Bronchial epithelial cell (primary cell): ENCODE results near the gene DNM3. TPM values are rescaled to one million over a fixed set of nuclear protein-coding genes. Genes with fewer than 3 reads are reported as not detected.

ENCODE experiments used
- DNase-seq: peaks from one replicate; pipeline ENCODE4 v3.0.0-alpha.2; 2010; ENCODE audit warnings: low read depth
- FAIRE-seq: peaks from 2 replicates; lab custom pipeline; 2011; peaks lifted over from hg19 to GRCh38; lab: Jason Lieb, UNC
- H3K27me3 ChIP-seq: 2 replicates; pipeline ENCODE4 v1.5.1; 2011; ENCODE audit warnings: low read length; ENCODE audit not compliant: control insufficient read depth, insufficient read depth
- H3K36me3 ChIP-seq: 2 replicates; pipeline ENCODE4 v1.5.1; 2011; ENCODE audit warnings: low read length; ENCODE audit not compliant: control insufficient read depth, insufficient read depth
- H3K4me3 ChIP-seq: 2 replicates; pipeline ENCODE4 v1.5.1; 2011; ENCODE audit warnings: mild to moderate bottlenecking, low read depth, low read length, control low read depth
- CTCF ChIP-seq: IDR thresholded peaks from 2 replicates; pipeline ENCODE4 v1.5.1; 2011; ENCODE audit warnings: mild to moderate bottlenecking, moderate library complexity, low read length, control low read depth, inconsistent platforms; ENCODE audit not compliant: insufficient read depth, severe bottlenecking
- total RNA-seq: library from RNA; depleted of rRNA; stranded (reverse); fragments of >200 nt; gene quantifications from 2 replicates; pipeline ENCODE4 v1.2.1, GENCODE V29; 2014

DNM3 gene
- total RNA-seq, 1 donor from 2014 or later = 1.3 TPM

GRCh38 chr1:171990371-171990770, 149.1 kb downstream of the DNM3 start:
- DNase-seq (no peak), FAIRE-seq (no peak)
- Histone ChIP-seq H3K27me3 (no peaks in the 10 kb centered on the region), H3K4me3 (no peak overlapping the region), H3K36me3 (no peaks in the 10 kb centered on the region)
- no peak for TF ChIP-seq CTCF

GRCh38 chr1:171994293-171994692, 153.0 kb downstream of the DNM3 start:
- FAIRE-seq (no peak), DNase-seq (no peak)
- Histone ChIP-seq H3K4me3 (no peak overlapping the region), H3K36me3 (no peaks in the 10 kb centered on the region), H3K27me3 (no peaks in the 10 kb centered on the region)
- TF ChIP-seq CTCF = no peak

GRCh38 chr1:171995573-171995972, 154.3 kb downstream of the DNM3 start:
- TF ChIP-seq CTCF = no peak
- Histone ChIP-seq H3K36me3 (no peaks in the 10 kb centered on the region), H3K27me3 (no peaks in the 10 kb centered on the region), H3K4me3 (no peak overlapping the region)
- FAIRE-seq (no peak), DNase-seq (no peak)

- FAIRE-seq = no peak
- H3K36me3 ChIP-seq = no peaks in the 10 kb centered on the region
- TF ChIP-seq CTCF = no peak
- no peak for DNase-seq
- H3K27me3 ChIP-seq = no peaks in the 10 kb centered on the region
- H3K4me3 ChIP-seq = no peak overlapping the region
Measured at GRCh38 chr1:171997936-171998335, 156.6 kb downstream of the DNM3 start.

- H3K27me3 ChIP-seq = no peaks in the 10 kb centered on the region
- DNase-seq (peak; percentile 33), FAIRE-seq (no peak)
- H3K4me3 ChIP-seq = no peak overlapping the region
- no peak for TF ChIP-seq CTCF
- H3K36me3 ChIP-seq = no peaks in the 10 kb centered on the region
Measured at GRCh38 chr1:171998711-171999110, 157.4 kb downstream of the DNM3 start.

- FAIRE-seq (no peak), DNase-seq (peak; percentile 39)
- Histone ChIP-seq H3K27me3 (no peaks in the 10 kb centered on the region), H3K36me3 (no peaks in the 10 kb centered on the region), H3K4me3 (no peak overlapping the region)
- TF ChIP-seq CTCF = no peak
Measured at GRCh38 chr1:171999756-172000155, 158.5 kb downstream of the DNM3 start.
